ENCODE data around the gene OTOL1.

DNA sequence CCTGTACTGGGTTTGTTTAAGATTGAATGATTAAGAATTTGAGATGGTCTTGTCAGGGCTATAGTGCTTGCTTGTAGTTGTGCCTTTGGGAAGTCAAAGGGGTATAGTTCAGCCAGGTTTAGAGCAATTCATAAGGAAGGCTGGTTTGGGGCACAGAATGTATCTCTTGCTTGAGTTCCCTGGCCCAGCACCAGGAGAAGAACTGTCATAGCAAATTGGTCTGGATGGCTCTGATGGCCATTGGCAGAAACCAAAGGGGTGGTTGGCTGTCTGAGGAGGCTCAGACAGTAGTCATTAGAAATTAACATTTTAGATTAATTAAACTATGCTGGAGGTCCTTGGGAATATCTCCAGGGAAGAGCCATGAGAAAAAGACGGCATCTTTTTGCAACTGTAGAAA is 25.4 kb upstream of the OTOL1 start:
- TF ChIP-seq CTCF (IDR thresholded peaks at IDR 0.05; ENCODE audit: insufficient read depth, low read length, poor library complexity, severe bottlenecking): no peak
- no peak for TF ChIP-seq EZH2phosphoT487 (conservative IDR thresholded peaks at IDR 0.05; ENCODE audit: low read length)

Data from SU-DHL-6 (cell line).